A549 (cell line): ENCODE results near the gene ANKDD1A.

Experiments
- CHD2 ChIP-seq: fragments of 150-350 bp; IDR thresholded peaks from 2 replicates; pipeline ENCODE4 v1.6.1; 2014; ENCODE audit warnings: low read length; ENCODE audit not compliant: partially characterized antibody
- CTCF ChIP-seq: fragments of >200 bp; sonication (Bioruptor Twin); formaldehyde crosslinking; IDR thresholded peaks from 3 replicates; pipeline ENCODE4 v1.5.1; 2016
- MAX ChIP-seq: IDR thresholded peaks from 2 replicates; pipeline ENCODE4 v1.6.1; 2012
- PBX3 ChIP-seq: IDR thresholded peaks from 2 replicates; pipeline ENCODE4 v1.6.1; 2012
- POLR2A ChIP-seq: IDR thresholded peaks from 2 replicates; pipeline ENCODE4 v1.6.1; 2012; ENCODE audit warnings: mild to moderate bottlenecking, low read length
- RAD21 ChIP-seq, 2 experiments: fragments of >200 bp in 1 of 2; sonication (Bioruptor Twin) in 1 of 2; formaldehyde crosslinking in 1 of 2; IDR thresholded peaks in 1 of 2; conservative IDR thresholded peaks in 1 of 2; 2 replicates in 1 of 2; 3 replicates in 1 of 2; pipeline ENCODE4 v1.6.1; 2012 to 2018; ENCODE audit warnings: inconsistent platforms in 1 of 2
- RFX5 ChIP-seq: fragments of 450-650 bp; IDR thresholded peaks from 2 replicates; pipeline ENCODE4 v1.7.1; 2014; ENCODE audit warnings: antibody characterized with exemption, mild to moderate bottlenecking, moderate library complexity
- USF2 ChIP-seq: fragments of 450-650 bp; IDR thresholded peaks from 2 replicates; pipeline ENCODE4 v1.6.1; 2014; ENCODE audit warnings: antibody characterized with exemption

- TF ChIP-seq RFX5 (no peak), PBX3 (no peak), POLR2A (no peak), CTCF (no peak), MAX (no peak), RAD21 (conservative IDR thresholded peaks at IDR 0.05 in 1 of 2, IDR thresholded peaks at IDR 0.05 in 1 of 2) (no peak), CHD2 (no peak), USF2 (no peak)
Observed at GRCh38 chr15:64921711-64922110, 10.0 kb downstream of the ANKDD1A start.
